ENCODE measurements around the gene LRP10.

The LRP10 gene

DNA sequence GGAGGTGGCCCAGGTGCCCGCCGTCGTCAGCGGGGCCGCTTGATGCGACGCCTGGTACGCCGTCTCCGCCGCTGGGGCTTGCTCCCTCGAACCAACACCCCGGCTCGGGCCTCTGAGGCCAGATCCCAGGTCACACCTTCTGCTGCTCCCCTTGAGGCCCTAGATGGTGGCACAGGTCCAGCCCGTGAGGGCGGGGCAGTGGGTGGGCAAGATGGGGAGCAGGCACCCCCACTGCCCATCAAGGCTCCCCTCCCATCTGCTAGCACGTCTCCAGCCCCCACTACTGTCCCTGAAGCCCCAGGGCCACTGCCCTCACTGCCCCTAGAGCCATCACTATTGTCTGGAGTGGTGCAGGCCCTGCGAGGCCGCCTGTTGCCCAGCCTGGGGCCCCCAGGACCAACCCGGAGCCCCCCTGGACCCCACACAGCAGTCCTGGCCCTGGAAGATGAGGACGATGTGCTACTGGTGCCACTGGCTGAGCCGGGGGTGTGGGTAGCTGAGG, 5.5 kb downstream of the LRP10 start:
- TF ChIP-seq PAX5 (IDR thresholded peaks at IDR 0.05; ENCODE audit: insufficient read depth, low read length, severe bottlenecking) = no peak
- no peak for TF ChIP-seq POU2F2 (IDR thresholded peaks at IDR 0.05; ENCODE audit: low read depth, low read length)

DNA sequence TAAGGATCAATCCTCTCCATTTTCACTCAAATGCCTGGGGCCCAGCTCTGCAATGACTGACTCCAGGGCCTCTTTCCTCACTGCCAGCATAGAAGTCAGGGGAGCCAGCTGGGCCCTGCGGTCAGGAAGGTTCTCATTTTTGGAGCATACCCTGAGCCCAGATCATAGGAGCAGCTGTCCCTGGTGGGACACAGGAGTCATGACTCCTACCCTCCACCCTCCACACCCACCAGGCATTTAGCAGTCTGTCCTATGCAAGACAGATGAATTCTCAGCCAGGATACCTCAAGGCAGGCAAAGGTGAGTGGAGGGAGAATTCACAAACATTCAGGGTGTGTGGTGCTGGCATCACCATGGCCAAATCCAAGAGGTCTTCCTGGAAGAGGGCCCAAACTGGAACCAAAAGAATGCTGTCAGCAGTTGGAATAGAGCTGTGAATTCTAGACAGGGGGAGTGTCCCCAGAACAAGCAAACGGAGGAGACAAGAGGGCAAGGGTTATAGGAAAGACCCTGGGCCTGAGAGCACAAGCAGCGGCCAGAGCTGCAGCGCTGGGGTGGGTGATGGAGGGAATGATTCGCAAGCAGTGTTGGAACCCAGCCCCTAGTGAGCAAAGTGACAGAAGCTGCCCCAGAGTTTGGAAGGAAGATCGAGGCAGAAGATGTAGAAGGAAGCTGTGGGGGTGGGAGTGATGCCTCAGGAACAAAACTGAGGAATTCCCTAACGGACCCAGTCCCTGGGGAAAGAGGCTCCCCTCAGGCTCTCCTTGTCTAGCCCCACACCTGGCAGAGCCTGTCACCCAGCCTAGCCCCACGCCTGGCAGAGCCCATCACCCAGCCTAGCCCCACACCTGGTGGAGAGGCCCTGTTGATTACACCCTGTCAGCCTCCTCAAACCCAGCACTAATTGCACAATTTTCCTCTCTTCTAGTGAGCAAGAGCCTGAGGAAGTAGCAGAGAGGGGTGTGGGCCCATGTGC, 7.0 kb downstream of the LRP10 start:
- FAIRE-seq (no peak), DNase-seq (ENCODE audit: insufficient read length, low spot score) (no peak)
- TF ChIP-seq POU2F2 (IDR thresholded peaks at IDR 0.05; ENCODE audit: low read depth, low read length) (no peak), POLR2AphosphoS5 (IDR thresholded peaks at IDR 0.05; ENCODE audit: low read depth, low read length) (0 out of 2 replicates have a peak, but pooled peaks have one; percentile 38), PAX5 (IDR thresholded peaks at IDR 0.05; ENCODE audit: insufficient read depth, low read length, severe bottlenecking) (no peak)

More for the DNA sequence above, 5.5 kb downstream of the LRP10 start:
- DNase-seq (ENCODE audit: insufficient read length, low spot score) = no peak
- FAIRE-seq = no peak

DNA sequence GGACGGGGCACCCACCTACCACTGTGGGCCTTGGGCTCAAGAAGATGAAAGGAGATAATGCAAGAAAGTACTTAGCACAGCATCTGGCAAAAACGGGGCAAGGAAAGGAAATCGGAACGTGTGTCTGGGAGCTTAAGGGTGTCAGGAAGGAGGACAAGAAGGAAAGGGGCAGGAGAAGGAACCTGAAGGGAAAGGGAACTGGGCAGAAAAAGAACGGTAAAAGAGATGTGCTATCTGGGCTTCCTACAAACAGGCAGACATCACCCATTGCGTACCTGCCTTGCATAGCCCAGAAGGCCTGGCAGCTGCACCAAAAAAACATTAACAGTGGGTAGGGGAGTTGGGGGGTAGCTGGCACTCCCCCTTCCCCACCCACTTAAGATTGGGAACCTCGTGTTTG, 10.5 kb downstream of the LRP10 start:
- TF ChIP-seq POLR2AphosphoS5 (IDR thresholded peaks at IDR 0.05; ENCODE audit: low read depth, low read length) = peak; percentile 61; the same call in 1 of the 2 replicates
- TF ChIP-seq SPI1 (IDR thresholded peaks at IDR 0.05; ENCODE audit: low read depth, low read length) = no peak
- no peak for FAIRE-seq
- DNase-seq (ENCODE audit: insufficient read length, low spot score) = no peak

DNA sequence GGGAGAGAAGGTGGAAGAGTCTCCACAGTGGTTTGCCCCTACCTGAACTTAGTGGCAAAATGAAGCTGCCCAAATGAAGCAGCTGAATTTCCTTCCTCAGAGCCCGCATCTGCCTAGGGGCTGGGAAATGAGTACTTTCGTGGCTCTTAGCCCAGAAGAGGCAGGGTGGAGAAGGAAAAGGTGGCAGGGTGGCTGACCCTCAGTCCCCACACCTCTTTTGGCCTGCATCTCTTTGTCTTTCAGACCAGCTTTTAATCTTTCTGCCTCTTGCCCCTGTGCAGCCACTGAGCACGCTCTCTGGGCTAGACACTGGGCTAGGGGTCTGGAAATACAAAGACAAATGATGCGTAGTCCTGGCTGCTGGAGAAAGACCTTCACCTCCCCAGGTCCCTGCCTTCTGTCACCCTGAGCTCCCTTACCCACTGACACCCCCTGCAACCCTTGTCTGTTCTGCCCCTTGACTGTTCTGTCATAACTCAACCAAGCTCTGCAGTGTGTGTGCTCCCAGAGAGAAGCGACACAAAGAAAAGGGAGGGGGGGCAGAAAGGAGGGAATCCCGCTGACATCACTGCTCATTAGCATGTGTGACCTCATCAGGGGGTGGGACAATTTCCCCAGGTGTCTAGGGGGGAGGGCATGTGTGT, 11.1 kb downstream of the LRP10 start:
- FAIRE-seq (no peak), DNase-seq (ENCODE audit: insufficient read length, low spot score) (no peak)
- no peak; the same call in 1 of the 2 replicates for TF ChIP-seq POU2F2 (IDR thresholded peaks at IDR 0.05; ENCODE audit: low read depth, low read length)
- 0 out of 2 replicates have a peak, but pooled peaks have one; percentile 15 for TF ChIP-seq POLR2A (IDR thresholded peaks at IDR 0.05; ENCODE audit: low read depth, low read length)
- TF ChIP-seq SPI1 (IDR thresholded peaks at IDR 0.05; ENCODE audit: low read depth, low read length) = no peak

DNA sequence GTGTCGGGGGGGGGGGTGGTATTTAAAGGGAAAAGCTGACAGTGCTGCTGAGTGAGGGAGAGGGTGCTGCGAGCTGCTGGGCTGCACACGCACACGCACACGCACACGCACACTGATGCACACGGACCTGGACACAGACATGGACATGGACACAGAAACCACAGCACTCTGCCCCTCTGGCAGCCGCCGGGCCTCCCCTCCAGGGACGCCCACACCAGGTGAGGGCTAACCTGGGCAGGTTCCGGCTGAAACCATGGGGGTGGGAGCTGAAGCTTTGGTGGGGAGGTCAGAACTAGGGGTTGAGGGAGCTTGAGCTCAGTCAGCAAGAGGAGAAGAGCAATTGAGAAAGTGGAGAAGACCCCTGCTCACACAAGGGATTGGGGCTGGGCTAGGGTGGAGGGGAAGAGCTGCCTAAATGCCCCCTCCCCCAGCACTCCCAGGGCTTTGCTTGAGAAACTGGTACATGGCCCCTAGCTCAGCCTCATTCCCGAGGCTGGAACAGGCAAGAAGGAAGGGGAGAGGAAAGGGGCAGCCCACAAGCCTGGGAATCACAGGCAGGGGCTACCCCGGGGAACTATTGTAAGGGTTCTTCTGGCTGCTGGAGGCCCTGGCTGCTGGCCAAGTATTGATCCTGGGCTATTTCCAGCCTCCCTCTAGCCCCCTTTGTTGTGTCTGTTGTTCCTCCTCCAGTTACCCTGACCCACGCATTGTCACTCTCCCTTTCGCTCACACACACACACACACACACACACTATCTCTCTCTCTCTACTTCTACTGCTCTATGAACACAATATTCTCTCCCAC, 11.8 kb downstream of the LRP10 start, which contains the start of gene REM2:
Gene REM2 (plus strand): TSS at position 50 of the 804 bp plus-strand sequence. CDS start 66 bp downstream, at position 116.
- TF ChIP-seq POLR2A (IDR thresholded peaks at IDR 0.05; ENCODE audit: low read depth, low read length) = 0 out of 2 replicates have a peak, but pooled peaks have one; percentile 20
- TF ChIP-seq PAX5 (IDR thresholded peaks at IDR 0.05; ENCODE audit: insufficient read depth, low read length, severe bottlenecking) = no peak
- FAIRE-seq (no peak), DNase-seq (ENCODE audit: insufficient read length, low spot score) (no peak)

DNA sequence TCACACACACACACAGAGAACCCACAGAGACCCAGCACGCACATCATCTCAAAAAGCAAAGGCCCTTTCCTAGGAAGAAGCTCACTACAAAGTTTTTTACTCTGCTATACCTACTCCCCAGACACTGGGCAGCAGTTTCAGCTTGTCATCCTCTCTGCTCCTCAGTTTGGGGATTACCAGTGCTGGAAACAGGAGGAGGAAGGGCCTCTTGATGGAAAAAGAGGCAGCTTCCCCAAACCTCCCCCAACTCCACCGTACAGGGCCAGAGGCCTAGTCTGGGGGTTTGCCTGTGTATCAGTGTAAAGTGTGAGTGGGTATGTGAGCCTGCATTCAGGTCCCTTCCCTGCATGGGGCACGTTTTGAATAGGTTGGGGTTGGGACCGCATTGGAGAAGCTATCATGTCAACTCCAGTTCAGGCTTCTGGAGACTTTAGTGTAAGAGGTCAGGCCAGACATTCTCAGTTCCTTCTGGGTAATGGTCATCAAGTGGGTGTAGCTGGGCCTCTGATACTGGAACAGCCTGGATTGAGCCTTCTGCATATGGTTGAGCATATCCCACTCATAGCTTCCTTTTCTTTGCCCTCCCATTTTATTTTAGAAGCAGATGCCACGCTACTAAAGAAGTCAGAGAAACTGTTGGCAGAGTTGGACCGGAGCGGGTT, 12.7 kb downstream of the LRP10 start:
- DNase-seq (ENCODE audit: insufficient read length, low spot score) = no peak
- no peak for FAIRE-seq
- TF ChIP-seq SPI1 (IDR thresholded peaks at IDR 0.05; ENCODE audit: low read depth, low read length) (peak; percentile 41; the same call in 1 of the 2 replicates), TAF1 (IDR thresholded peaks at IDR 0.05; ENCODE audit: low read depth, low read length) (no peak)

DNA sequence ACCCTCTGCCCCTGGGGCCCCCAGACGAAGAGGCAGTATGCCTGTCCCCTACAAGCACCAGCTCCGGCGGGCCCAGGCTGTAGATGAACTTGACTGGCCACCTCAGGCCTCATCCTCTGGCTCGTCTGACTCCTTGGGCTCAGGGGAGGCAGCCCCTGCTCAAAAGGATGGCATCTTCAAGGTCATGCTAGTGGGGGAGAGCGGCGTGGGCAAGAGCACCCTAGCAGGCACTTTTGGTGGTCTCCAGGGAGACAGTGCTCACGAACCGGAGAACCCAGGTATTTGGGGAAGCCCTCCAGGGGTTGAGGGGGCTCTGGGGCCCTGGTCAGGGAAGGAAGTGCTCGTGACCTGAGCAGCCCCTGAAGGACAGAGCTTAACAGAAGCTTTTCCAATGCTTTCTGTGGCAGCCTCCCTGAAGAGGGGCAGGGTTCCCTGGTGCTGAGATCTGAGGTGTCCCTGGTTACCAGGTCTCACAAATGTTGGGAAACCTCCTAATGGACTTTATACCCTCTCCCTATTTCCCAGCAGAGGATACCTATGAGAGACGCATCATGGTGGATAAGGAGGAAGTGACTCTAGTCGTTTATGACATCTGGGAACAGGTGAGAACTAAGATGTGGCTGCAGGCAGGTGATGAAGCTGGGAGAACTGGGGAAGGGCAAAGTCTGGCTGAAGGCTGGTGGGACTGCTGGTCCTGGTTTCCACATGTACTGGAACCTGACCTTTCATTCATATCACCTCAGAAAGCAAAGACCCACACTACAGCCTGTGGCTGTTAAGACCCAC, 13.4 kb downstream of the LRP10 start:
- DNase-seq (ENCODE audit: insufficient read length, low spot score) = no peak
- no peak for TF ChIP-seq TAF1 (IDR thresholded peaks at IDR 0.05; ENCODE audit: low read depth, low read length)
- TF ChIP-seq POLR2A (IDR thresholded peaks at IDR 0.05; ENCODE audit: low read depth, low read length) = no peak
- TF ChIP-seq SPI1 (IDR thresholded peaks at IDR 0.05; ENCODE audit: low read depth, low read length) = no peak
- no peak for TF ChIP-seq POU2F2 (IDR thresholded peaks at IDR 0.05; ENCODE audit: low read depth, low read length)
- no peak for TF ChIP-seq PAX5 (IDR thresholded peaks at IDR 0.05; ENCODE audit: insufficient read depth, low read length, severe bottlenecking)
- TF ChIP-seq POLR2AphosphoS5 (IDR thresholded peaks at IDR 0.05; ENCODE audit: low read depth, low read length) = no peak
- no peak for FAIRE-seq

DNA sequence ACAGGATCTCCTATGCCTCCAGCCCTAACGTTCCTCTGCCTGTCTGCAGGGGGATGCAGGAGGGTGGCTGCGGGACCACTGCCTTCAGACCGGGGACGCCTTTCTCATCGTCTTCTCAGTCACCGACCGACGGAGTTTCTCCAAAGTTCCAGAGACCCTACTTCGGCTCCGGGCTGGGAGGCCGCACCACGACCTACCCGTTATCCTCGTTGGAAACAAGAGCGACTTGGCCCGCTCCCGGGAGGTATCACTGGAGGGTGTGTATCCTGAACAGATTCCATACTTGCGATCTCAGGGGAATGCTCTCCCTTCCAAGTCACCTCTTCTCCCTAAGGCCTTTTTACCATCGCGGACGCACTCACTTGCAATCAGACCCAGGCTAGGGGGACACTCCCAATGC, 14.4 kb downstream of the LRP10 start:
- TF ChIP-seq TAF1 (IDR thresholded peaks at IDR 0.05; ENCODE audit: low read depth, low read length) (no peak), POLR2AphosphoS5 (IDR thresholded peaks at IDR 0.05; ENCODE audit: low read depth, low read length) (no peak), SPI1 (IDR thresholded peaks at IDR 0.05; ENCODE audit: low read depth, low read length) (no peak)
- DNase-seq (ENCODE audit: insufficient read length, low spot score) = no peak
- no peak for FAIRE-seq
